IMR-90 (cell line): ENCODE results near the gene MPP7. TPM values are rescaled to one million over a fixed set of nuclear protein-coding genes. Genes with fewer than 3 reads are reported as not detected.

Source experiments
- ATAC-seq: fragments of 200-7000 bp; cut with Tn5 transposase; 2 replicates; pipeline ENCODE4 v1.9.1; 2020; ENCODE audit warnings: low read depth, mild to moderate bottlenecking, moderate library complexity
- BruUV-seq: library from RNA; stranded (reverse); fragments of 400-500 nt; replicated peaks from 2 replicates; lab custom pipeline; 2021; lab: Mats Ljungman, UMichigan
- CTCF ChIA-PET: fragments of 300-600 bp; formaldehyde crosslinking; extraction: SDS; loops from one replicate; lab custom pipeline; 2021; ENCODE audit warnings: antibody characterized with exemption; lab: Yijun Ruan, JAX
- POLR2A ChIA-PET: fragments of 300-600 bp; sonication (Branson Sonifier 250); formaldehyde crosslinking; loops from one replicate; lab custom pipeline; 2022; ENCODE audit warnings: antibody characterized with exemption; ENCODE audit not compliant: unreplicated experiment; lab: Charles Lee
- DNase-seq: peaks from one replicate; pipeline ENCODE4 v3.0.0; 2013
- H2AFZ ChIP-seq: replicated peaks from 2 replicates; pipeline ENCODE3; 2013; ENCODE audit warnings: low read length, mild to moderate bottlenecking; ENCODE audit not compliant: poor library complexity
- H2AK5ac ChIP-seq: 2 replicates; pipeline ENCODE4 v1.6.1; 2013; ENCODE audit warnings: low read depth, low read length, inconsistent platforms
- H2AK9ac ChIP-seq: replicated peaks from 2 replicates; pipeline ENCODE3; 2013; ENCODE audit warnings: mild to moderate bottlenecking, low read depth, low read length, moderate library complexity; ENCODE audit not compliant: poor library complexity
- H2BK120ac ChIP-seq: 2 replicates; pipeline ENCODE4 v1.6.1; 2013; ENCODE audit warnings: low read depth, low read length, inconsistent platforms
- H2BK15ac ChIP-seq: 3 replicates; pipeline ENCODE4 v1.6.1; 2013; ENCODE audit warnings: low read depth, low read length, inconsistent platforms
- H2BK20ac ChIP-seq: 2 replicates; pipeline ENCODE4 v1.6.1; 2013; ENCODE audit warnings: low read depth, mild to moderate bottlenecking, inconsistent platforms, low read length, moderate library complexity
- H2BK5ac ChIP-seq: 2 replicates; pipeline ENCODE4 v1.6.1; 2013; ENCODE audit warnings: mild to moderate bottlenecking, low read depth, low read length, inconsistent platforms; ENCODE audit not compliant: poor library complexity, severe bottlenecking
- H3K14ac ChIP-seq: replicated peaks from 2 replicates; pipeline ENCODE4 v1.6.1; 2013; ENCODE audit warnings: low read depth, low read length, inconsistent platforms
- H3K18ac ChIP-seq: 2 replicates; pipeline ENCODE4 v1.6.1; 2013; ENCODE audit warnings: low read depth, low read length, control low read depth
- H3K23ac ChIP-seq: 2 replicates; pipeline ENCODE4 v1.6.1; 2013; ENCODE audit warnings: low read depth, low read length, inconsistent platforms
- H3K27ac ChIP-seq: 2 replicates; pipeline ENCODE4 v1.5.1; 2013; ENCODE audit warnings: mild to moderate bottlenecking, control low read depth, low read length; ENCODE audit not compliant: insufficient read depth
- H3K27me3 ChIP-seq: 2 replicates; pipeline ENCODE4 v1.6.1; 2013; ENCODE audit warnings: low read length; ENCODE audit not compliant: control insufficient read depth, insufficient read depth
- H3K36me3 ChIP-seq: 2 replicates; pipeline ENCODE4 v1.6.1; 2013; ENCODE audit warnings: low read length, mixed read lengths; ENCODE audit not compliant: control insufficient read depth, insufficient read depth
- H3K4ac ChIP-seq: 2 replicates; pipeline ENCODE4 v1.6.1; 2013; ENCODE audit warnings: low read depth, low read length, inconsistent platforms
- H3K4me1 ChIP-seq: 2 replicates; pipeline ENCODE4 v1.6.1; 2013; ENCODE audit warnings: low read length, mixed read lengths; ENCODE audit not compliant: control insufficient read depth, insufficient read depth
- H3K4me2 ChIP-seq: 2 replicates; pipeline ENCODE4 v1.6.1; 2013; ENCODE audit warnings: low read depth, mild to moderate bottlenecking, control low read depth, low read length, moderate library complexity
- H3K4me3 ChIP-seq: 2 replicates; pipeline ENCODE4 v1.5.1; 2013; ENCODE audit warnings: low read depth, mild to moderate bottlenecking, control low read depth, low read length, moderate library complexity; ENCODE audit not compliant: insufficient read depth
- H3K56ac ChIP-seq: 2 replicates; pipeline ENCODE4 v1.6.1; 2013; ENCODE audit warnings: low read length, inconsistent platforms; ENCODE audit not compliant: insufficient read depth; ENCODE audit errors: extremely low read depth
- H3K79me1 ChIP-seq, 2 experiments: 2 replicates each; pipeline ENCODE4 v1.6.1; 2013; ENCODE audit warnings: low read length in 2 of 2, inconsistent platforms in 1 of 2, low read depth in 1 of 2
- H3K9ac ChIP-seq: 2 replicates; pipeline ENCODE4 v1.6.1; 2013; ENCODE audit warnings: low read depth, low read length, control low read depth
- H3K9me1 ChIP-seq: 2 replicates; pipeline ENCODE4 v1.6.1; 2013; ENCODE audit warnings: low read length, inconsistent platforms; ENCODE audit not compliant: insufficient read depth
- H3K9me3 ChIP-seq: 2 replicates; pipeline ENCODE4 v1.6.1; 2013; ENCODE audit warnings: low read length; ENCODE audit not compliant: control insufficient read depth, insufficient read depth
- H4K20me1 ChIP-seq: 2 replicates; pipeline ENCODE4 v1.6.1; 2013; ENCODE audit warnings: low read length, inconsistent platforms; ENCODE audit not compliant: insufficient read depth
- H4K5ac ChIP-seq: 2 replicates; pipeline ENCODE4 v1.6.1; 2013; ENCODE audit warnings: mild to moderate bottlenecking, low read depth, low read length, control low read depth
- H4K8ac ChIP-seq, 2 experiments: 2 replicates each; pipeline ENCODE4 v1.6.1; 2013; ENCODE audit warnings: low read depth in 2 of 2, low read length in 2 of 2, control low read depth in 1 of 2, inconsistent platforms in 1 of 2
- H4K91ac ChIP-seq: 2 replicates; pipeline ENCODE4 v1.6.1; 2013; ENCODE audit warnings: low read depth, low read length, inconsistent platforms; ENCODE audit not compliant: insufficient read depth
- BHLHE40 ChIP-seq: fragments of 150-350 bp; IDR thresholded peaks from 2 replicates; pipeline ENCODE4 v1.6.1; 2016; ENCODE audit warnings: mild to moderate bottlenecking, low read depth, low read length
- NFE2L2 ChIP-seq: fragments of 150-350 bp; IDR thresholded peaks from 2 replicates; pipeline ENCODE4 v1.6.1; 2016; ENCODE audit warnings: low read depth, mild to moderate bottlenecking, low read length
- WGBS, 2 experiments: methylation state at CpG; one replicate each; pipeline versions ENCODE4 v1.1.5 to v1.1.7; 2013; ENCODE audit warnings: missing lambda C conversion rate in 2 of 2; ENCODE audit not compliant: insufficient read length in 1 of 2; ENCODE audit errors: extremely low coverage in 2 of 2; 5-methylcytosine and 5-hydroxymethylcytosine counted together
- dilution Hi-C: fragments of 300-500 bp; cut with HindIII; formaldehyde crosslinking; loops from one replicate; pipeline ENCODE4 v1.14.3; 2018; ENCODE audit warnings: low sequenced_read_pairs; ENCODE audit not compliant: unreplicated experiment
- in situ Hi-C: fragments of 300-500 bp; cut with MboI; formaldehyde crosslinking; loops from 3 replicates; pipeline ENCODE4 v1.14.3; 2019; ENCODE audit warnings: low sequenced_read_pairs, inconsistent platforms, mixed read lengths
- intact Hi-C: fragments of 100-400 bp; cut with micrococcal nuclease; formaldehyde crosslinking; loops from 2 replicates; pipeline ENCODE4 v1.10.0; 2022
- polyA plus RNA-seq, 3 experiments: library from polyadenylated mRNA; depleted of rRNA; stranded (reverse); fragments of >200 nt; gene quantifications; 2 replicates each; pipeline ENCODE4 v1.2.3, GENCODE V29; 2012; ENCODE audit warnings: low replicate concordance in 1 of 3
- total RNA-seq: library from RNA; depleted of rRNA; stranded (reverse); fragments of >200 nt; gene quantifications from 2 replicates; pipeline ENCODE4 v1.2.3, GENCODE V29; 2012

MPP7 gene
- total and polyA plus RNA-seq, 2 of the 4 experiments (the other 2 are of a cell fraction) = 0.39 to 1.4 TPM

DNA sequence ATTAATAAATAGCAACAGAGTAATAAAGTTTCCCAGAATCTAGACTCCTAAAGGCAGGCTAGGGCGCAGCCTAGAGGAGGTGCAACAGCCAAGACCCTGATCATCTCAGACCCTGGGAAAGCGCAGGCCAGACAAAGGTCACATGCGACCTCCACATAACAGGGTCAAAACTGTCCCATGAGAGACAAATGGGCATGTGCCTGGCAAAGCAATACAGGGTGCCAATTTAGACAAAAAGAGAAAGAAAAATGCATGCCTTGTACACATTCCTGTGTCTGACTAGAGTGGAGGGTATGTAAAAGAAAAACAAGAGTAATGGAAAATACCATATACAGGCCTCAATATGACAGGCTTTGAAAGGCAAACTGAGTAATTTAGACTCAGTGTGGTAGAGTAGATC, 22.2 kb downstream of the MPP7 start:
- WGBS, 2 experiments = 80% methylated on average over 1 of the region's 3 CpGs; no CpG with 5 or more reads in 1 of the 2 experiments
- Histone ChIP-seq H2AFZ (peak overlapping the region; percentile 53), H3K9me3 (no peaks in the 10 kb centered on the region), H3K4me2 (peak overlapping the region; percentile 38), H4K20me1 (no peaks in the 10 kb centered on the region), H2BK20ac (no peak overlapping the region), H4K5ac (peak overlapping the region; percentile 26; the same call in 1 of the 2 replicates), H3K14ac (no peak overlapping the region), H4K91ac (no peak overlapping the region), H2AK5ac (no peak overlapping the region; the same call in 1 of the 2 replicates), H3K56ac (no peak overlapping the region), H3K4me1 (peaks cover 2% of the 10 kb centered on the region; the same call in 1 of the 2 replicates), H3K4me3 (no peak overlapping the region), H3K18ac (no peak overlapping the region), H3K4ac (peak overlapping the region; percentile 60), H3K36me3 (no peaks in the 10 kb centered on the region), H2BK120ac (no peak overlapping the region), H3K79me1 (no peaks in the 10 kb centered on the region), H2BK5ac (peak overlapping the region; percentile 57), H2BK15ac (no peak overlapping the region), H3K9me1 (no peaks in the 10 kb centered on the region), H4K8ac (no peak overlapping the region; a peak in 1 of 4 replicates), H3K9ac (no peak overlapping the region), H3K23ac (no peak overlapping the region), H3K27me3 (no peaks in the 10 kb centered on the region), H3K27ac (0 out of 2 replicates have a peak overlapping the region, but pooled peaks have one; percentile 59), H2AK9ac (no peak overlapping the region)
- POLR2A ChIA-PET = no interaction called here
- in situ Hi-C loops = no loop called here
- DNase-seq = peak; percentile 51
- peak; percentile 87 for ATAC-seq
- BruUV-seq = no TSS peak
- CTCF ChIA-PET = no interaction called here
- TF ChIP-seq BHLHE40 (peak; percentile 73; the same call in 1 of the 2 replicates), NFE2L2 (no peak)
- intact Hi-C loops = no loop called here
- dilution Hi-C loops = no loop called here
